GM12872 (cell line): ENCODE results near the gene ALDH16A1.

Source experiments
- CTCF ChIP-seq: IDR thresholded peaks from 3 replicates; pipeline ENCODE4 v1.5.1; 2011; ENCODE audit warnings: low read depth, mild to moderate bottlenecking, low read length, moderate library complexity; ENCODE audit not compliant: insufficient read depth

Gene ALDH16A1

GRCh38 chr19:49425922-49426592 is 27.0 kb upstream of the ALDH16A1 start:
- TF ChIP-seq CTCF: no peak

- TF ChIP-seq CTCF: no peak
Measured at GRCh38 chr19:49427339-49427738, 25.7 kb upstream of the ALDH16A1 start.

- no peak for TF ChIP-seq CTCF
Measured at GRCh38 chr19:49427855-49428546, 25.0 kb upstream of the ALDH16A1 start.

GRCh38 chr19:49428547-49429451 is 24.2 kb upstream of the ALDH16A1 start:
- TF ChIP-seq CTCF: no peak

GRCh38 chr19:49430172-49430677 is 22.8 kb upstream of the ALDH16A1 start:
- no peak for TF ChIP-seq CTCF

GRCh38 chr19:49430678-49431329 is 22.2 kb upstream of the ALDH16A1 start:
- peak; percentile 66 for TF ChIP-seq CTCF
